HG03060 (cell line): ENCODE measurements around the gene AFF4.

Experiments
- ATAC-seq: cut with Tn5 transposase; IDR thresholded peaks from one replicate; pipeline ENCODE4 v1.9.1; 2021; ENCODE audit warnings: low read depth, moderate number of reproducible peaks; ENCODE audit not compliant: unreplicated experiment

AFF4 gene

DNA sequence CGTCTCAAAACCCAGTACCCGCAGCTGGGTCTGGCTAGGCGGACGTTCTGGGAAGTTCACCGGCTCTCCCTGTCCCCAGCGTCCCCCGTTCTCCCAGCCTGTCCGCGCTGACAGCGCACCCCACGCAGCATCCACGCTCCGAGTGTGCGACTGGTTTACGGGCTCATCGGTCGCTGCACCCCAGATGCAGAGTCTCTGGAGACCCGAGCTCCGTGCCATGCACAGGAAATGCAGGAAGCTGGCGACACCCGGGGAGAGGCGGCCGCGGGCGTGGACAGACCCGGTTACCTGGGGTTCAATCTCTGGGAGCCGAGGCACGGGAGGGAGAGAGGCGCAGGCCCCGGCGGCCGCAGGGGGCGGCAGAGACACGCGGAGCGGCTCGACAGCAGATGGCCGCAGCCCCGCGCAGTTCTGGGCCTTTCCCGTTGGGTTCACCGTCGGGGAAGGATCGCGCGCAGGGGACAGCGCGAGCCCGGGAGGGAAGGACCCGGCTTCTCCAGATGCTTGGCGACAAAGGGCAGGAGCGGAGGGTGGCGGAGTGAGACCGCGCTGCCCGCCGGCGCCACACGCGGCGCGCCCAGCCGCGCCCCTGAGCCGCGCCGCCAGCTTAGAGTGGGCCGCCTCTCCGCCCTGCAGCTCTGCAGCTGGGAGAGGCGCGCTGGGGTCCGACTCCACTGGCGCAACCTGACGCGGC is 133.5 kb downstream of the AFF4 start:
- no peak for ATAC-seq

- no peak for ATAC-seq
Observed at GRCh38 chr5:132828846-132829494, 134.5 kb downstream of the AFF4 start.

DNA sequence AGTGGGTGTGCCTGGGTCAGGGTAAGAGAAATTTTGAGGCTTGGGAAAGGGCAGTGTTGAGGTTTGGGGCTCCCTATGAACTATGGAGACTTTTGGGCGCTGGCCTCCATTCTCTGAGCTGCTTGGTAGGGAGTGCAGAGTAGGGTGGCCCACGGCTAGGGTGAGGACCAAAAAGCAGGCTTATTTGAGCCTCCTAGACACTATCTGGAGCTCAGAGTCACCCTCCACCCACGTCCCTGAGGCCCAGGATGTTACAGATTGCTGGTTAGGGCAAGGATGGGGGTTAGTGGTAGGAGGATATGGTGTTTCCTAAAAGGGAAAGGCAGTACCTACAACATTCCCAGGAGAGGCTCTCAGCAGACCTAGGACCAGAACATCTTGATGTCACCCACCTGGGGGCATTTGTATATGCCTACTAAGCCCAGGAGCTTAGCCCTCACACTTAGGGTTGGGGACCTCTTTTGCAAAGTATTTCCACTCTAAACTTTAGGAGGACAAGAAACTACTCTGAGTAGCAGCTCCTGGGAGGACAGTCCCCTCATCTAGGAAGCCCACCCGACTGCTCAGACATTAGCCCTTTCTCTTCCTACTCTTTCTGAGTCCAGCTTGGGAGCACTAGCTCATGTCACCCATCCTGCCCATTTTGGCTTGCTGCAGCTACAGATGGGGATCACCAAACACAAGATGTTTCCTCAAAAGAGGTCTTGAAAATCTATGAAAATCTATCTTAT is 135.3 kb downstream of the AFF4 start:
- no peak for ATAC-seq

- no peak for ATAC-seq
Observed at GRCh38 chr5:132826424-132827082, 136.9 kb downstream of the AFF4 start.

GRCh38 chr5:132825834-132826391 is 137.5 kb downstream of the AFF4 start:
- ATAC-seq: no peak
